Peyer's patch (tissue), 4 donors: ENCODE measurements around the gene CREM.

ENCODE experiments used
- POLR2A ChIP-seq, 2 donors: fragments of 450-650 bp; IDR thresholded peaks; one replicate each; pipeline ENCODE4 v1.5.1; 2017; ENCODE audit warnings: antibody characterized with exemption in 2 of 2, mild to moderate bottlenecking in 2 of 2, moderate library complexity in 2 of 2
- TF ChIP-seq, protein P1 (sequence below), 6 experiments: fragments of 450-650 bp in 4 of 6; fragments of 200-600 bp in 2 of 6; sonication (generic) in 1 of 6; IDR thresholded peaks; one replicate each; pipeline ENCODE4 v1.5.1; 2017 to 2019; ENCODE audit warnings: antibody characterized with exemption in 6 of 6, mild to moderate bottlenecking in 3 of 6, moderate library complexity in 1 of 6

DNA sequence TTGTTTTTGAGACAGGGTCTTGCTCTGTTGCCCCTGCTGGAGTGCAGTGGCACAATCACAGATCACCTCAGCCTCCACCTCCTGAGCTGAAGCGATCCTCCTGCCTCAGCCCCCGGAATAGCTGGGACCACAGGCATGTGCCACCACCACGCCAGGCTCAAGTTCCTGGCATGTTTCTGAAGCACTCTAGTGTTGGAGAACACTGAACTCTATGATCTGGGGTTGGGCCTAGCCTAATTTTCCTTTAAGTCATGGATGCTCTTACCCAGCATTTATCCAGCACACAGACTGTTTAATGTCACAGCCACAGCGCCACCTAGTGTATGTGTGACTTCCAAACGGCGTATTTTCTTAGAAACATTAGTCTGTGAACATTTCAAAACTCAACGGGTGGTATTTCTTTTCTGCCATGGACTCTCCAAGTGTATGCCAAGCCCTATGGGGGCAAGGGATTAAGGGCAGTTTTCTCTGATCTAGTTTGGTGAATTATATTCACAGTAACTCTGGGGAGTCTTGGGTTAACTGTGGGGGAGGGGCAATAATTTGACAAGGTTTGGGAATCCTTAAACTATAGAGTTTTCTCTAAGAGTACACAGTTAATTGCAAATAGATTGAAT lies 91.8 kb downstream of the CREM start:
- TF ChIP-seq, protein P1, sequence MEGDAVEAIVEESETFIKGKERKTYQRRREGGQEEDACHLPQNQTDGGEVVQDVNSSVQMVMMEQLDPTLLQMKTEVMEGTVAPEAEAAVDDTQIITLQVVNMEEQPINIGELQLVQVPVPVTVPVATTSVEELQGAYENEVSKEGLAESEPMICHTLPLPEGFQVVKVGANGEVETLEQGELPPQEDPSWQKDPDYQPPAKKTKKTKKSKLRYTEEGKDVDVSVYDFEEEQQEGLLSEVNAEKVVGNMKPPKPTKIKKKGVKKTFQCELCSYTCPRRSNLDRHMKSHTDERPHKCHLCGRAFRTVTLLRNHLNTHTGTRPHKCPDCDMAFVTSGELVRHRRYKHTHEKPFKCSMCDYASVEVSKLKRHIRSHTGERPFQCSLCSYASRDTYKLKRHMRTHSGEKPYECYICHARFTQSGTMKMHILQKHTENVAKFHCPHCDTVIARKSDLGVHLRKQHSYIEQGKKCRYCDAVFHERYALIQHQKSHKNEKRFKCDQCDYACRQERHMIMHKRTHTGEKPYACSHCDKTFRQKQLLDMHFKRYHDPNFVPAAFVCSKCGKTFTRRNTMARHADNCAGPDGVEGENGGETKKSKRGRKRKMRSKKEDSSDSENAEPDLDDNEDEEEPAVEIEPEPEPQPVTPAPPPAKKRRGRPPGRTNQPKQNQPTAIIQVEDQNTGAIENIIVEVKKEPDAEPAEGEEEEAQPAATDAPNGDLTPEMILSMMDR (IDR thresholded peaks at IDR 0.05), result peak; percentile 61 to 87 (median 82)
- no peak for TF ChIP-seq POLR2A (IDR thresholded peaks at IDR 0.05)
